Measurements from ENCODE around the gene SETDB2.

SETDB2 gene

DNA sequence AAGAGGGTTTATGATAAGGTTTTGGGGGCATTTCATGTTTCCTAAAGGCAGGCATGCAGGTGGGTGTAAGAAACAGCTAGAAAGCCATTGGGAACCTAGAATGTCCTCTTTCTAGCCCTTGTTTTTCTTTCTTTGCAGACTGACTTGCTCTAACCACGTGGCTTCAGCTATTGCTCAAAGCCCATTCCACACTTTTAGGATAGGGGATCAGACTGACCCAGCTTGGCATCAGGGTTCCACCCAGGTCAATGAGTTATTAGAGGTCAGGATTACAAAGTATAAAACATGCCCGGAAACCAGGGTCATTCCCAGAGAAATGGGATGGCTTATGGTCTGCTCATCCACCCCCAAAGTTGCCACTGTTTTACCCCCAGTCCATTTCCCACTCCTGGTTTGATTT, 68.5 kb downstream of the SETDB2 start:
- H3K4me3 ChIP-seq (ENCODE audit: low read depth, low read length): no peak overlapping the region
- TF ChIP-seq, protein P1, sequence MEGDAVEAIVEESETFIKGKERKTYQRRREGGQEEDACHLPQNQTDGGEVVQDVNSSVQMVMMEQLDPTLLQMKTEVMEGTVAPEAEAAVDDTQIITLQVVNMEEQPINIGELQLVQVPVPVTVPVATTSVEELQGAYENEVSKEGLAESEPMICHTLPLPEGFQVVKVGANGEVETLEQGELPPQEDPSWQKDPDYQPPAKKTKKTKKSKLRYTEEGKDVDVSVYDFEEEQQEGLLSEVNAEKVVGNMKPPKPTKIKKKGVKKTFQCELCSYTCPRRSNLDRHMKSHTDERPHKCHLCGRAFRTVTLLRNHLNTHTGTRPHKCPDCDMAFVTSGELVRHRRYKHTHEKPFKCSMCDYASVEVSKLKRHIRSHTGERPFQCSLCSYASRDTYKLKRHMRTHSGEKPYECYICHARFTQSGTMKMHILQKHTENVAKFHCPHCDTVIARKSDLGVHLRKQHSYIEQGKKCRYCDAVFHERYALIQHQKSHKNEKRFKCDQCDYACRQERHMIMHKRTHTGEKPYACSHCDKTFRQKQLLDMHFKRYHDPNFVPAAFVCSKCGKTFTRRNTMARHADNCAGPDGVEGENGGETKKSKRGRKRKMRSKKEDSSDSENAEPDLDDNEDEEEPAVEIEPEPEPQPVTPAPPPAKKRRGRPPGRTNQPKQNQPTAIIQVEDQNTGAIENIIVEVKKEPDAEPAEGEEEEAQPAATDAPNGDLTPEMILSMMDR (IDR thresholded peaks at IDR 0.05; ENCODE audit: low read depth, low read length): no peak

DNA sequence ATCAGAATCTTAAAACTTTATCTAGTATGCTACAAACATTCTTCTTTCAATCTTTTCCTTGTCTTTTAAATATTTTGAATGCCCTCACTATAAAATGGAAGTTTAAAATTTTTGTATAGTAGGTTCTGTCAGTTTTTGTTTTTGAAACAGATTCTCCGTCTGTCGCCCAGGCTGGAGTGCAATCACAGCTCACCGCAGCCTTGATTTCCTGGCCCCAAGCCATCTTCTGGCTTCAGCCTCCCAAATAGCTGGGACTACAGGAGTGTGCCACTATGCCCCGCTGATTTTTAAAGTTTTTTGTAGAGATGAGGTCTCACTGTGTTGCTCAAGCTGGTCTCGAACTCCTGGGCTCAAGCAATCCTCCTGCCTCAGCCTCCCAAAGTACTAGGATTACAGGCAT, 72.4 kb downstream of the SETDB2 start:
- H3K4me3 ChIP-seq (ENCODE audit: low read depth, low read length): no peak overlapping the region
- TF ChIP-seq, protein P1 (IDR thresholded peaks at IDR 0.05; ENCODE audit: low read depth, low read length): no peak

DNA sequence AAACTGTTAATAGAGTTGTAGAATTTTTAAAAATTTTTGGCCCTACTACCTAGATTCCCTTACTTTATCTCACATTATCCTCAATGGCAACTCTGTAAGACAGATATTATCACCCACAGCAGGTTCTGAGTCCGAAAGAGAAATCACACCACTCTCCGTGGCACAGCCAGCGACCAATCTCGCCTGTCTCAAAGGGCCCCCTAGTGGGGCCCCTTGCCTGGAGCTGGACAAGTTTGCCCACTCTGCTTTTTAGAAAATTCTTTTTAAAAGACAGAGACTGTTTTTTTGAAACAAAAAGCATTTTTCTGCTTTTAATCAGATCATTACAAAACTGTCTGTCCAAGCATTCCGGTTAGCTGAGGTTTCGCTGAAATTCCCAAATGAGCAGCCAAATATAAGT, 73.4 kb downstream of the SETDB2 start:
- TF ChIP-seq, protein P1 (IDR thresholded peaks at IDR 0.05; ENCODE audit: low read depth, low read length): no peak
- H3K4me3 ChIP-seq (ENCODE audit: low read depth, low read length): no peak overlapping the region

DNA sequence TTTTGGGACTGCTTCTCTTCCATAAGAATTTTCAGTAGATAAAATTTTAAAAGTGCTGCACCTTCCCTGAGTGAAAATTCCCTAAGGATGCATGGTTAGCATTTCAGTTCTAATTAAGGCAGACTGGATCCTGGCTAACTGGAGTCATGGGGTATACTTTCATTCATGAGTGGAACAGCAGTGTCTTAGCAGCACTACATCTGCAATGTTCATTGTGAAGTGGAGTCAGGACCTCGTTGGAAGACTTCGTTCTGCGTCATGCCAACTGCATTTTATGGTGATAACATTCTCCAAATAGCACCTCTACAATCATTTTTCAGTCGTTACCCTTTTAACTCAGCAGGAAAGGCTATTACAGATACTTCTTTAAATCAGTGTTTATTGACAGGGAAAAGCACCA, 77.2 kb downstream of the SETDB2 start:
- TF ChIP-seq, protein P1 (IDR thresholded peaks at IDR 0.05; ENCODE audit: low read depth, low read length): no peak
- H3K4me3 ChIP-seq (ENCODE audit: low read depth, low read length): no peak overlapping the region

DNA sequence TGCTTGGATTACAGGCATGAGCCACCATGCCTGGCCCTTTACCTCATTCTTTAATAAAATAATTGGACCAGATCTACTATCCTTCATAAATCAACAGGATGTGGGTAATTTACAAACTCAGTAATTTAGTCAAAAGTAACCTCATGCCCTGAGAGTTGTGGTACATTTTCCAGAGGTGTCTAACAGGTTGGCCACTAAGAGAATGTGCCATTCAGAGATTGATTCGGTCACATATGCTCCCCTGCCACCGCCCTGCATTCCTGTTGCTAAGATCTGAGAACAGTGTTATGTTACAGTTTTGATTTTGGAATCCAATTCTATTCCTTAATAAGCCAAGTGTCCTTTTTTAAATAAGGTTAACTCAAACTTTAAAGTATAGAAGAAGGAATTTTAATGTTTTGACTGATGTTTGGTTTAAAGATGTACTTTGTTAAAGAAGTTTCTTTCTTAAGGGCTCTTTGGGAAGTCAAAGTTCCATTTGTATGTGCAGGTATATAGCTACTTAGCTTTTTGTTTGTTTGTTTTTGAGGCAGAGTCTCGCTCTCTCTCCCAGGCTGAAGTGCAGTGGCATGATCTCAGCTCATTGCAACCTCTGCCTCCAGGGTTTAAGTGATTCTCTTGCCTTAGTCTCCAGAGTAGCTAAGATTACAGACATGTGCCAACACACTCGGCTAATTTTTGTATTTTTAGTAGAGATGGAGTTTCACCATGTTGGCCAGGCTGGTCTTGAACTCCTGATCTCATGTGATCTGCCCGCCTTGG, 80.8 kb downstream of the SETDB2 start:
- H3K4me3 ChIP-seq (ENCODE audit: low read depth, low read length): no peak overlapping the region
- TF ChIP-seq, protein P1 (IDR thresholded peaks at IDR 0.05; ENCODE audit: low read depth, low read length): no peak

DNA sequence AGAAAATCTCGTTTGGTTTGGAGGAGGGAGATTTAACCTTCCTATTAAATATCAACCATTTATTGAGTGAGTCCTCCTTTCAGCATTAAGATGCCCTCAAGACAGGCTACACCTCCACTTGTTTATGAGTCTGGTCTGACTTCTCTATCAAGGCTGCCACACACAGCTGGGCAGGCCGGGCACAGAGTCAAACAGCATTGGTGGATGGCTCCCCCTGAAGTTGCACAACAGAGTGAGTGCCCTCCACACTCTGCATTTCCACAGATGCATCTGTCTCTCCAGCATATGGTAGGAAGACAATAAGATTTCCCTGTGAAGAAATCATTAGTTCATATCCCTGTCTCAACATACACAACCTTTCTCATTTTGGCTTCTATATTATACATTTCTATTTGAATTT, 83.0 kb downstream of the SETDB2 start:
- TF ChIP-seq, protein P1 (IDR thresholded peaks at IDR 0.05; ENCODE audit: low read depth, low read length): no peak
- H3K4me3 ChIP-seq (ENCODE audit: low read depth, low read length): no peak overlapping the region

DNA sequence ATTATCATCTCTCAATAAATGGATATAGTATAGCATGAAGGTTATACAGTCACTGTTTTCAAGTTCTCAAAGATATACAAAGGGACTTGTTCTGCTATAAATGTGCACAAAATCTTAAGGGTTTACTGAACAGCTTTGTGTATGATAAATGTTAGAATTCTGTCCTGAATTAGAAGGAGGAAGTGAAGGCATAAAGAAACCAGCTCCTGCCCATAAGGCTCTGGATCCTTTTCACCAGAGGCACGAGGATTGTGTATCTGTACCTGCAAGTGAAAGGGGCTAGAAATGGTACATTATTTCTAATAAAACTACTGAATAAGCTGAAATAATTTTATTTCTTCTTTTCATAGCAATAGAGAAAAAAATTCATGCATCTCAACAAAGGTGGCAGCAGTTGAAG, 84.1 kb downstream of the SETDB2 start:
- TF ChIP-seq, protein P1 (IDR thresholded peaks at IDR 0.05; ENCODE audit: low read depth, low read length): no peak

More for the DNA sequence above, 84.1 kb downstream of the SETDB2 start:
- H3K4me3 ChIP-seq (ENCODE audit: low read depth, low read length): no peak overlapping the region

Data from WI38 (cell line).